Rectal smooth muscle tissue (tissue), 1 donor: ENCODE data around the gene PLAU.
"Not testable (repeated sequence)": the region's sequence is repeated elsewhere in the genome, so short reads cannot be mapped to it uniquely, and the experiment has no call there.

ENCODE experiments used
- H3K27ac ChIP-seq: one replicate; pipeline ENCODE4 v1.7.0; 2013; ENCODE audit warnings: low read depth, low read length, inconsistent platforms
- H3K27me3 ChIP-seq: one replicate; pipeline ENCODE4 v1.7.0; 2013; ENCODE audit warnings: low read length; ENCODE audit not compliant: control insufficient read depth, insufficient read depth
- H3K36me3 ChIP-seq: one replicate; pipeline ENCODE4 v1.7.0; 2013; ENCODE audit warnings: low read length; ENCODE audit not compliant: control insufficient read depth, insufficient read depth
- H3K4me1 ChIP-seq: one replicate; pipeline ENCODE4 v1.7.0; 2013; ENCODE audit warnings: low read length; ENCODE audit not compliant: control insufficient read depth, insufficient read depth
- H3K4me3 ChIP-seq: one replicate; pipeline ENCODE4 v1.7.0; 2013; ENCODE audit warnings: low read length
- H3K9ac ChIP-seq: one replicate; pipeline ENCODE4 v1.7.0; 2013; ENCODE audit warnings: low read length

Gene PLAU

GRCh38 chr10:73920089-73920488, 9.2 kb downstream of the PLAU start:
- H3K27me3 ChIP-seq, result no peaks in the 10 kb centered on the region
- no peaks in the 10 kb centered on the region for H3K36me3 ChIP-seq
- no peak overlapping the region for H3K9ac ChIP-seq
- no peak overlapping the region for H3K4me3 ChIP-seq
- H3K27ac ChIP-seq, result no peak overlapping the region
- no peaks in the 10 kb centered on the region for H3K4me1 ChIP-seq

DNA sequence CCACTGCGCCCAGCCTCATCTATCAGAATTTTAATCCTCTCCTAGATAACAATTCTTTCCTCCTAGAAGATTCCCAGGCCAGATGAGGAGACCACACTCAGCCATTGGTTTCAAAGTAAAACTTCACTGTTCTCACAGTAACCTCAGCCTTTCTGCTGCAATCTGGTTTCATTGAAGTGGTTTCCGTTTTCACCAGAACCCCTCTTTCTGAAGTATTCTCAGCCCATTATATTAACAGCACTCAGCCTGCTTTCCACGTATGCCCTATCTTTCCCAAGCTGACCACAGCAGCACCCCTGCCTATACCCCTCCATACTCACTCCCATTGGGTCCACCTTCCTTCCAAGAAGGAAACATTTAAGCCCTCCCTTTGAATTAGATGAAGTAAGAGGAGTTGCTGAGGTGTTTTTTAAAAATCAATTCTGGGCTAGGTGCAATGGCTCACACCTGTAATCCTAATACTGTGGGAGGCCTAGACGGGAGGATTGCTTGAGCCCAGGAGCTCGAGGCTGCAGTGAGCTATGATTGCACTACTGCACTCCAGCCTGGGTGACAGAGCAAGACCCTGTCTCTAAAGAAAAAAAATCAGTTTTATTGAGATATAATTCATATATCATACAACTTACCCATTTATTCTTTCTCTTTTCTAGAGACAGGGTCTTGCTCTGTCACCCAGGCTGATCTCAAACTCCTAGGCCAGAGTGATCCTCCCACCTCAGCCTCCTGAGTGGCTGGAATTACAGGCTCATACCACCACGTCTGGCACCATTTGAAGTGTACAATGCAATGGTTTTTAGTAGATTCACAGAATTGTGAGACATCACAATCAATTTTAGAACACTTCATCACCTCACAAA, 11.3 kb downstream of the PLAU start:
- Histone ChIP-seq H3K27me3 (no peaks in the 10 kb centered on the region), H3K27ac (no peak overlapping the region), H3K36me3 (no peaks in the 10 kb centered on the region), H3K4me1 (no peaks in the 10 kb centered on the region), H3K9ac (no peak overlapping the region), H3K4me3 (no peak overlapping the region)

GRCh38 chr10:73922864-73923133, 11.9 kb downstream of the PLAU start:
- Histone ChIP-seq H3K4me3 (no peak overlapping the region), H3K36me3 (no peaks in the 10 kb centered on the region), H3K27ac (no peak overlapping the region), H3K4me1 (no peaks in the 10 kb centered on the region), H3K9ac (no peak overlapping the region), H3K27me3 (no peaks in the 10 kb centered on the region)

DNA sequence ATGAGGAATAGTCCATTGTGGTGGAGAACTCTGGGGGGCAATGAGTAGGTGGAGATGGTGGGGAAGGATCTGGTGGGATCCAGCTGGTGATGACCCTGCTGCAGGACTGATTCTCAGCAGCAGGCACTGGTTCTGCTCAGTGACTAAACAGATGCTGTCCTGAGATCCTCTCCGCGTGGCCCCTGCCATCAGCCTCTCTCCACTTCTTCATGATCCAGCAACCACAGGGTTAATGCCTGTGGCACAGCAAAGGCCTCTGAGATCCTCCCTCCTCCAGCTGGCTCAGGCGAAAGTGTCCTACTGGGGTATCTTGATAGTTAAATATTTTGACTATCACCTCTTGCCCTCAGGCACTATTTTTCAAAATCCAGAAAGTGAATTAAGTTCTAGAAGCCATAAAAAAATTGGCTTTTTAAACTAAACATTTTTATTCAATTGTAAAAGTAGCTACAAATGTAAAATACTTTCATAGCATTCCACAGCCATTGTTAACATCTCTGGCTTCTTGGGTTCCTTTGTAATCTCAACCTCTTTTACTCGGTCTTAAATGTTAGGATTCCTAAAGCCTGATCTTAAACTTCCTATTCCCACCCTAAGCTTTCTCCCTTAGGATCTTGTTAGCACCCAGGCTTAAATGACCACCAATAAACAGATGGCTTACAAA, 13.1 kb downstream of the PLAU start:
- Histone ChIP-seq H3K36me3 (no peaks in the 10 kb centered on the region), H3K9ac (no peak overlapping the region), H3K4me1 (no peaks in the 10 kb centered on the region), H3K27ac (no peak overlapping the region), H3K27me3 (no peaks in the 10 kb centered on the region), H3K4me3 (no peak overlapping the region)

- no peak overlapping the region for H3K4me3 ChIP-seq
- H3K36me3 ChIP-seq, result no peaks in the 10 kb centered on the region
- no peaks in the 10 kb centered on the region for H3K27me3 ChIP-seq
- no peak overlapping the region for H3K9ac ChIP-seq
- no peak overlapping the region for H3K27ac ChIP-seq
- H3K4me1 ChIP-seq, result no peaks in the 10 kb centered on the region
Measured at GRCh38 chr10:73924935-73925334, 14.0 kb downstream of the PLAU start.

- H3K4me3 ChIP-seq, result no peak overlapping the region
- no peaks in the 10 kb centered on the region for H3K4me1 ChIP-seq
- no peaks in the 10 kb centered on the region for H3K27me3 ChIP-seq
- H3K9ac ChIP-seq, result no peak overlapping the region
- no peaks in the 10 kb centered on the region for H3K36me3 ChIP-seq
- no peak overlapping the region for H3K27ac ChIP-seq
Measured at GRCh38 chr10:73925539-73925938, 14.6 kb downstream of the PLAU start.

GRCh38 chr10:73926152-73926764, 15.3 kb downstream of the PLAU start:
- Histone ChIP-seq H3K36me3 (no peaks in the 10 kb centered on the region), H3K27me3 (no peaks in the 10 kb centered on the region), H3K27ac (no peak overlapping the region), H3K4me1 (no peaks in the 10 kb centered on the region), H3K4me3 (no peak overlapping the region), H3K9ac (no peak overlapping the region)

- not testable (repeated sequence) for H3K36me3 ChIP-seq, H3K9ac ChIP-seq, H3K4me3 ChIP-seq, H3K27me3 ChIP-seq, H3K4me1 ChIP-seq, H3K27ac ChIP-seq
Measured at GRCh38 chr10:73930630-73931327, 19.8 kb downstream of the PLAU start.

GRCh38 chr10:73931767-73932619, 21.1 kb downstream of the PLAU start:
- Histone ChIP-seq H3K4me3 (no peak overlapping the region), H3K9ac (no peak overlapping the region), H3K36me3 (no peaks in the 10 kb centered on the region), H3K27ac (no peak overlapping the region), H3K27me3 (no peaks in the 10 kb centered on the region), H3K4me1 (no peaks in the 10 kb centered on the region)

GRCh38 chr10:73932620-73933112, 21.7 kb downstream of the PLAU start:
- H3K4me3 ChIP-seq, result no peak overlapping the region
- H3K27ac ChIP-seq, result no peak overlapping the region
- H3K27me3 ChIP-seq, result no peaks in the 10 kb centered on the region
- H3K9ac ChIP-seq, result no peak overlapping the region
- no peaks in the 10 kb centered on the region for H3K36me3 ChIP-seq
- no peaks in the 10 kb centered on the region for H3K4me1 ChIP-seq

GRCh38 chr10:73934074-73934473, 23.1 kb downstream of the PLAU start:
- H3K27me3 ChIP-seq, result no peaks in the 10 kb centered on the region
- no peaks in the 10 kb centered on the region for H3K36me3 ChIP-seq
- no peak overlapping the region for H3K4me3 ChIP-seq
- H3K9ac ChIP-seq, result no peak overlapping the region
- H3K4me1 ChIP-seq, result no peaks in the 10 kb centered on the region
- no peak overlapping the region for H3K27ac ChIP-seq

DNA sequence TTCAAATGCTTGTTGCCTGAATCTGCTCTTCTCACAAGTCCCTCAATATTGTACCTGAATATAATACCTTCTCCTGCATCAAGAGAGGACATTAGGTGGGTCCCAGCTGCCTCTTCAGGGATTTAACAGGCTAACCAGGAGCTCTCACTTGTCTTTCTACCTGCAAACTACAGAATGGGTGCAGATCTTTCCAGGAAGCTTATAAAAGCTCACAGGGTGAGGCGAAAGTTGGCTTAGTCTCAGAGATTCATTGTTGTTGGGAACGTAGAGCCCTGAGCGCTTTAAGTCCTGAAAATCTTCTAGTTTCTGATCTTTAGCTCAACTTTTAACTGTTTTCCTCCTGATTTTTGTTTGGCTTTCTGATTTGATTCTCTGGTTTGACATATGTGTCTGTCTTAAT, 25.0 kb downstream of the PLAU start:
- Histone ChIP-seq H3K4me3 (no peak overlapping the region), H3K36me3 (no peaks in the 10 kb centered on the region), H3K27me3 (no peaks in the 10 kb centered on the region), H3K4me1 (peaks cover 3% of the 10 kb centered on the region), H3K9ac (no peak overlapping the region), H3K27ac (no peak overlapping the region)
